Astrocyte (in vitro differentiated cells and primary cell): ENCODE results near the gene HSPG2. TPM values are rescaled to one million over a fixed set of nuclear protein-coding genes. Genes with fewer than 3 reads are reported as not detected.

ENCODE experiments used
- DNase-seq: peaks from one replicate; pipeline ENCODE4 v3.0.0-alpha.2; 2010; ENCODE audit warnings: low read depth
- FAIRE-seq: peaks from 2 replicates; lab custom pipeline; 2011; peaks lifted over from hg19 to GRCh38; lab: Jason Lieb, UNC
- H2AFZ ChIP-seq: 2 replicates; pipeline ENCODE4 v1.6.0; 2012; ENCODE audit warnings: low read depth, low read length, inconsistent platforms
- H3K27ac ChIP-seq: 2 replicates; pipeline ENCODE4 v1.5.1; 2011; ENCODE audit warnings: low read depth, low read length, inconsistent platforms
- H3K27me3 ChIP-seq: 2 replicates; pipeline ENCODE4 v1.6.0; 2011; ENCODE audit warnings: low read length, inconsistent platforms; ENCODE audit not compliant: insufficient read depth
- H3K36me3 ChIP-seq: 2 replicates; pipeline ENCODE4 v1.5.1; 2011; ENCODE audit warnings: low read length, inconsistent platforms; ENCODE audit not compliant: insufficient read depth
- H3K4me1 ChIP-seq: 2 replicates; pipeline ENCODE4 v1.5.1; 2011; ENCODE audit warnings: low read length, inconsistent platforms; ENCODE audit not compliant: insufficient read depth
- H3K4me2 ChIP-seq: 2 replicates; pipeline ENCODE4 v1.6.0; 2012; ENCODE audit warnings: low read length, inconsistent platforms
- H3K4me3 ChIP-seq: 2 replicates; pipeline ENCODE4 v1.5.1; 2011; ENCODE audit warnings: low read depth, mild to moderate bottlenecking, low read length, inconsistent platforms; ENCODE audit not compliant: insufficient read depth
- H3K79me2 ChIP-seq: 2 replicates; pipeline ENCODE4 v1.6.0; 2012; ENCODE audit warnings: mild to moderate bottlenecking, low read length, inconsistent platforms; ENCODE audit not compliant: insufficient read depth
- H3K9ac ChIP-seq: 2 replicates; pipeline ENCODE4 v1.6.0; 2012; ENCODE audit warnings: mild to moderate bottlenecking, low read length, inconsistent platforms
- H3K9me3 ChIP-seq: 2 replicates; pipeline ENCODE4 v1.5.1; 2012; ENCODE audit warnings: low read depth, mild to moderate bottlenecking, low read length, inconsistent platforms; ENCODE audit not compliant: insufficient read depth
- H4K20me1 ChIP-seq: 2 replicates; pipeline ENCODE4 v1.6.0; 2012; ENCODE audit warnings: low read length, inconsistent platforms; ENCODE audit not compliant: insufficient read depth
- H3K27ac Mint-ChIP-seq: one replicate; pipeline ENCODE4 v1.8.0; 2021; ENCODE audit warnings: mild to moderate bottlenecking, mixed read lengths; ENCODE audit not compliant: unreplicated experiment
- H3K27me3 Mint-ChIP-seq: one replicate; pipeline ENCODE4 v1.8.0; 2021; ENCODE audit warnings: low read depth, mixed read lengths; ENCODE audit not compliant: unreplicated experiment
- H3K36me3 Mint-ChIP-seq: one replicate; pipeline ENCODE4 v1.8.0; 2021; ENCODE audit warnings: low read depth, mixed read lengths; ENCODE audit not compliant: unreplicated experiment
- H3K4me1 Mint-ChIP-seq: one replicate; pipeline ENCODE4 v1.8.0; 2021; ENCODE audit warnings: low read depth, mixed read lengths; ENCODE audit not compliant: unreplicated experiment
- H3K4me3 Mint-ChIP-seq: one replicate; pipeline ENCODE4 v1.8.0; 2021; ENCODE audit warnings: mild to moderate bottlenecking, moderate library complexity, mixed read lengths; ENCODE audit not compliant: unreplicated experiment
- H3K9me3 Mint-ChIP-seq: one replicate; pipeline ENCODE4 v1.8.0; 2021; ENCODE audit warnings: mild to moderate bottlenecking, mixed read lengths; ENCODE audit not compliant: unreplicated experiment
- CTCF ChIP-seq: IDR thresholded peaks from 2 replicates; pipeline ENCODE4 v1.5.1; 2011; ENCODE audit warnings: low read depth, mild to moderate bottlenecking, inconsistent platforms, low read length, moderate library complexity; ENCODE audit not compliant: insufficient read depth
- EZH2 ChIP-seq: IDR thresholded peaks from 2 replicates; pipeline ENCODE4 v1.6.1; 2012; ENCODE audit warnings: mild to moderate bottlenecking, low read length, inconsistent platforms; ENCODE audit not compliant: insufficient read depth
- total RNA-seq: library from RNA; stranded (reverse); gene quantifications from 2 replicates; pipeline ENCODE4 v1.2.1, GENCODE V29; 2021

HSPG2 gene
- total RNA-seq, 1 donor from 2014 or later, result 249 TPM

- H3K27ac Mint-ChIP-seq, result peak overlapping the region; percentile 47
- Histone ChIP-seq H3K4me1 (peaks cover 14% of the 10 kb centered on the region), H3K27ac (no peak overlapping the region), H3K36me3 (no peaks in the 10 kb centered on the region), H3K79me2 (no peaks in the 10 kb centered on the region), H2AFZ (peak overlapping the region; percentile 41), H3K27me3 (no peaks in the 10 kb centered on the region), H3K9me3 (no peaks in the 10 kb centered on the region), H3K9ac (no peak overlapping the region), H3K4me3 (no peak overlapping the region), H4K20me1 (no peaks in the 10 kb centered on the region), H3K4me2 (no peak overlapping the region)
- H3K27me3 Mint-ChIP-seq, result peaks cover 11% of the 10 kb centered on the region
- H3K9me3 Mint-ChIP-seq, result no peaks in the 10 kb centered on the region
- TF ChIP-seq CTCF, result no peak
- no peak for TF ChIP-seq EZH2
- DNase-seq (no peak), FAIRE-seq (no peak)
- no peak overlapping the region for H3K4me3 Mint-ChIP-seq
- H3K36me3 Mint-ChIP-seq, result no peaks in the 10 kb centered on the region
- peaks cover 10% of the 10 kb centered on the region for H3K4me1 Mint-ChIP-seq
These were observed 18.6 kb upstream of the HSPG2 start for GRCh38 chr1:21955501-21956281.

- Histone ChIP-seq H3K27ac (no peak overlapping the region), H3K79me2 (no peaks in the 10 kb centered on the region), H3K4me2 (no peak overlapping the region), H4K20me1 (no peaks in the 10 kb centered on the region), H3K4me1 (peaks cover 14% of the 10 kb centered on the region), H3K36me3 (no peaks in the 10 kb centered on the region), H3K9ac (no peak overlapping the region), H3K4me3 (no peak overlapping the region), H3K9me3 (no peaks in the 10 kb centered on the region), H2AFZ (no peak overlapping the region), H3K27me3 (no peaks in the 10 kb centered on the region)
- Mint-ChIP-seq H3K27me3 (peaks cover 13% of the 10 kb centered on the region), H3K27ac (no peak overlapping the region), H3K9me3 (no peaks in the 10 kb centered on the region), H3K36me3 (no peaks in the 10 kb centered on the region), H3K4me3 (no peak overlapping the region), H3K4me1 (peaks cover 10% of the 10 kb centered on the region)
- no peak for TF ChIP-seq CTCF
- TF ChIP-seq EZH2, result no peak
- DNase-seq, result no peak
- FAIRE-seq, result no peak
These were observed 17.9 kb upstream of the HSPG2 start for GRCh38 chr1:21955058-21955457.
